IMR-90 (cell line): ENCODE measurements around the gene AQP6. TPM values are rescaled to one million over a fixed set of nuclear protein-coding genes. Genes with fewer than 3 reads are reported as not detected.

Source experiments
- ATAC-seq: fragments of 200-7000 bp; cut with Tn5 transposase; 2 replicates; pipeline ENCODE4 v1.9.1; 2020; ENCODE audit warnings: low read depth, mild to moderate bottlenecking, moderate library complexity
- BruUV-seq: library from RNA; stranded (reverse); fragments of 400-500 nt; replicated peaks from 2 replicates; lab custom pipeline; 2021; lab: Mats Ljungman, UMichigan
- CTCF ChIA-PET: fragments of 300-600 bp; formaldehyde crosslinking; extraction: SDS; loops from one replicate; lab custom pipeline; 2021; ENCODE audit warnings: antibody characterized with exemption; lab: Yijun Ruan, JAX
- POLR2A ChIA-PET: fragments of 300-600 bp; sonication (Branson Sonifier 250); formaldehyde crosslinking; loops from one replicate; lab custom pipeline; 2022; ENCODE audit warnings: antibody characterized with exemption; ENCODE audit not compliant: unreplicated experiment; lab: Charles Lee
- DNase-seq: peaks from one replicate; pipeline ENCODE4 v3.0.0; 2013
- H2AFZ ChIP-seq: replicated peaks from 2 replicates; pipeline ENCODE3; 2013; ENCODE audit warnings: low read length, mild to moderate bottlenecking; ENCODE audit not compliant: poor library complexity
- H2AK5ac ChIP-seq: 2 replicates; pipeline ENCODE4 v1.6.1; 2013; ENCODE audit warnings: low read depth, low read length, inconsistent platforms
- H2AK9ac ChIP-seq: replicated peaks from 2 replicates; pipeline ENCODE3; 2013; ENCODE audit warnings: mild to moderate bottlenecking, low read depth, low read length, moderate library complexity; ENCODE audit not compliant: poor library complexity
- H2BK120ac ChIP-seq: 2 replicates; pipeline ENCODE4 v1.6.1; 2013; ENCODE audit warnings: low read depth, low read length, inconsistent platforms
- H2BK15ac ChIP-seq: 3 replicates; pipeline ENCODE4 v1.6.1; 2013; ENCODE audit warnings: low read depth, low read length, inconsistent platforms
- H2BK20ac ChIP-seq: 2 replicates; pipeline ENCODE4 v1.6.1; 2013; ENCODE audit warnings: low read depth, mild to moderate bottlenecking, inconsistent platforms, low read length, moderate library complexity
- H2BK5ac ChIP-seq: 2 replicates; pipeline ENCODE4 v1.6.1; 2013; ENCODE audit warnings: mild to moderate bottlenecking, low read depth, low read length, inconsistent platforms; ENCODE audit not compliant: poor library complexity, severe bottlenecking
- H3K14ac ChIP-seq: replicated peaks from 2 replicates; pipeline ENCODE4 v1.6.1; 2013; ENCODE audit warnings: low read depth, low read length, inconsistent platforms
- H3K18ac ChIP-seq: 2 replicates; pipeline ENCODE4 v1.6.1; 2013; ENCODE audit warnings: low read depth, low read length, control low read depth
- H3K23ac ChIP-seq: 2 replicates; pipeline ENCODE4 v1.6.1; 2013; ENCODE audit warnings: low read depth, low read length, inconsistent platforms
- H3K27ac ChIP-seq: 2 replicates; pipeline ENCODE4 v1.5.1; 2013; ENCODE audit warnings: mild to moderate bottlenecking, control low read depth, low read length; ENCODE audit not compliant: insufficient read depth
- H3K27me3 ChIP-seq: 2 replicates; pipeline ENCODE4 v1.6.1; 2013; ENCODE audit warnings: low read length; ENCODE audit not compliant: control insufficient read depth, insufficient read depth
- H3K36me3 ChIP-seq: 2 replicates; pipeline ENCODE4 v1.6.1; 2013; ENCODE audit warnings: low read length, mixed read lengths; ENCODE audit not compliant: control insufficient read depth, insufficient read depth
- H3K4ac ChIP-seq: 2 replicates; pipeline ENCODE4 v1.6.1; 2013; ENCODE audit warnings: low read depth, low read length, inconsistent platforms
- H3K4me1 ChIP-seq: 2 replicates; pipeline ENCODE4 v1.6.1; 2013; ENCODE audit warnings: low read length, mixed read lengths; ENCODE audit not compliant: control insufficient read depth, insufficient read depth
- H3K4me2 ChIP-seq: 2 replicates; pipeline ENCODE4 v1.6.1; 2013; ENCODE audit warnings: low read depth, mild to moderate bottlenecking, control low read depth, low read length, moderate library complexity
- H3K4me3 ChIP-seq: 2 replicates; pipeline ENCODE4 v1.5.1; 2013; ENCODE audit warnings: low read depth, mild to moderate bottlenecking, control low read depth, low read length, moderate library complexity; ENCODE audit not compliant: insufficient read depth
- H3K56ac ChIP-seq: 2 replicates; pipeline ENCODE4 v1.6.1; 2013; ENCODE audit warnings: low read length, inconsistent platforms; ENCODE audit not compliant: insufficient read depth; ENCODE audit errors: extremely low read depth
- H3K79me1 ChIP-seq, 2 experiments: 2 replicates each; pipeline ENCODE4 v1.6.1; 2013; ENCODE audit warnings: low read length in 2 of 2, inconsistent platforms in 1 of 2, low read depth in 1 of 2
- H3K9ac ChIP-seq: 2 replicates; pipeline ENCODE4 v1.6.1; 2013; ENCODE audit warnings: low read depth, low read length, control low read depth
- H3K9me1 ChIP-seq: 2 replicates; pipeline ENCODE4 v1.6.1; 2013; ENCODE audit warnings: low read length, inconsistent platforms; ENCODE audit not compliant: insufficient read depth
- H3K9me3 ChIP-seq: 2 replicates; pipeline ENCODE4 v1.6.1; 2013; ENCODE audit warnings: low read length; ENCODE audit not compliant: control insufficient read depth, insufficient read depth
- H4K20me1 ChIP-seq: 2 replicates; pipeline ENCODE4 v1.6.1; 2013; ENCODE audit warnings: low read length, inconsistent platforms; ENCODE audit not compliant: insufficient read depth
- H4K5ac ChIP-seq: 2 replicates; pipeline ENCODE4 v1.6.1; 2013; ENCODE audit warnings: mild to moderate bottlenecking, low read depth, low read length, control low read depth
- H4K8ac ChIP-seq, 2 experiments: 2 replicates each; pipeline ENCODE4 v1.6.1; 2013; ENCODE audit warnings: low read depth in 2 of 2, low read length in 2 of 2, control low read depth in 1 of 2, inconsistent platforms in 1 of 2
- H4K91ac ChIP-seq: 2 replicates; pipeline ENCODE4 v1.6.1; 2013; ENCODE audit warnings: low read depth, low read length, inconsistent platforms; ENCODE audit not compliant: insufficient read depth
- RFX5 ChIP-seq: IDR thresholded peaks from 2 replicates; pipeline ENCODE4 v1.8.0; 2012; ENCODE audit warnings: low read depth, mild to moderate bottlenecking, low read length, moderate library complexity
- WGBS, 2 experiments: methylation state at CpG; one replicate each; pipeline versions ENCODE4 v1.1.5 to v1.1.7; 2013; ENCODE audit warnings: missing lambda C conversion rate in 2 of 2; ENCODE audit not compliant: insufficient read length in 1 of 2; ENCODE audit errors: extremely low coverage in 2 of 2; 5-methylcytosine and 5-hydroxymethylcytosine counted together
- dilution Hi-C: fragments of 300-500 bp; cut with HindIII; formaldehyde crosslinking; loops from one replicate; pipeline ENCODE4 v1.14.3; 2018; ENCODE audit warnings: low sequenced_read_pairs; ENCODE audit not compliant: unreplicated experiment
- in situ Hi-C: fragments of 300-500 bp; cut with MboI; formaldehyde crosslinking; loops from 3 replicates; pipeline ENCODE4 v1.14.3; 2019; ENCODE audit warnings: low sequenced_read_pairs, inconsistent platforms, mixed read lengths
- intact Hi-C: fragments of 100-400 bp; cut with micrococcal nuclease; formaldehyde crosslinking; loops from 2 replicates; pipeline ENCODE4 v1.10.0; 2022
- polyA plus RNA-seq, 3 experiments: library from polyadenylated mRNA; depleted of rRNA; stranded (reverse); fragments of >200 nt; gene quantifications; 2 replicates each; pipeline ENCODE4 v1.2.3, GENCODE V29; 2012; ENCODE audit warnings: low replicate concordance in 1 of 3
- total RNA-seq: library from RNA; depleted of rRNA; stranded (reverse); fragments of >200 nt; gene quantifications from 2 replicates; pipeline ENCODE4 v1.2.3, GENCODE V29; 2012
- TF ChIP-seq, protein P1 (sequence below): conservative IDR thresholded peaks from 2 replicates; pipeline ENCODE4 v1.5.1; 2012; ENCODE audit warnings: mild to moderate bottlenecking, low read depth, low read length, improper control_type of control experiment
- TF ChIP-seq, protein P2 (sequence below): fragments of 150-350 bp; IDR thresholded peaks from 2 replicates; pipeline ENCODE4 v1.6.1; 2017; ENCODE audit warnings: mild to moderate bottlenecking, antibody characterized with exemption, low read length, low read depth

AQP6 gene
- total and polyA plus RNA-seq, 2 of the 4 experiments (the other 2 are of a cell fraction), result not detected

DNA sequence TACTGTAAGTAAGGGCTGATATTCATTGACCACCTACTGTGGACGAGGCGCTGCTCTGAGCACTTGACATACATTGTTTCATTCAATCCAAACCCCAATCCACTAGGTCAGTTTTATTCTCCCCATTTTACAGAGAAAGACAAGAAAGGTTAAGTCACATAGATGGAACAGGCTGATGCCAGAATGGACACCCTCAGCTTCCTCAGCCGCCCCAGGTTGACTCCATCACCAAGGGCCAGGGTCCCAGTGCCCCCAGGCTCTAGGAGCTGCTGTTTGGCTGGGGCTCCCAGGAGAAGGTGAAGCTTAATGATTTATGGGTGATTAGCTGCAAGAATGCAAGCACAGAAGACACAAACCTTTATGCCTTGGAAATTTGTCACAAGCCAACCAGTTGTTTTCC is 22.9 kb upstream of the AQP6 start:
- no peak overlapping the region for H3K4me2 ChIP-seq
- no peak overlapping the region for H4K8ac ChIP-seq
- H3K56ac ChIP-seq, result no peak overlapping the region
- no peak overlapping the region for H4K91ac ChIP-seq
- no peaks in the 10 kb centered on the region for H3K79me1 ChIP-seq
- no peak overlapping the region for H2AK9ac ChIP-seq
- no peak overlapping the region for H4K5ac ChIP-seq
- intact Hi-C loops (no loop called here), dilution Hi-C loops (no loop called here), in situ Hi-C loops (loop anchor here (5.0 kb wide), 1 partner anchor 83 kb away; no protein-coding TSS in a partner anchor)
- no peak overlapping the region for H3K14ac ChIP-seq
- ATAC-seq (no peak), DNase-seq (no peak)
- H3K27ac ChIP-seq, result no peak overlapping the region
- H3K4ac ChIP-seq, result no peak overlapping the region
- no peak overlapping the region for H3K18ac ChIP-seq
- no peaks in the 10 kb centered on the region for H4K20me1 ChIP-seq
- peaks cover 47% of the 10 kb centered on the region for H3K27me3 ChIP-seq
- H3K4me3 ChIP-seq, result no peak overlapping the region
- no peak overlapping the region for H3K9ac ChIP-seq
- H2AK5ac ChIP-seq, result no peak overlapping the region
- H3K36me3 ChIP-seq, result no peaks in the 10 kb centered on the region
- no TSS peak for BruUV-seq
- no CpG with 5 or more reads among the region's 3 CpGs for WGBS, 2 experiments
- H2BK5ac ChIP-seq, result no peak overlapping the region
- H2BK20ac ChIP-seq, result no peak overlapping the region
- H2BK120ac ChIP-seq, result no peak overlapping the region
- H3K9me3 ChIP-seq, result no peaks in the 10 kb centered on the region
- H2BK15ac ChIP-seq, result no peak overlapping the region
- CTCF ChIA-PET, result no interaction called here
- 0 out of 2 replicates have a peak, but pooled peaks cover under 1% of the 10 kb centered on the region for H3K9me1 ChIP-seq
- H3K4me1 ChIP-seq, result no peaks in the 10 kb centered on the region; the same call in 1 of the 2 replicates
- POLR2A ChIA-PET, result no interaction called here
- H3K23ac ChIP-seq, result no peak overlapping the region
- no peak overlapping the region for H2AFZ ChIP-seq
- TF ChIP-seq RFX5, result no peak
- TF ChIP-seq, protein P1, sequence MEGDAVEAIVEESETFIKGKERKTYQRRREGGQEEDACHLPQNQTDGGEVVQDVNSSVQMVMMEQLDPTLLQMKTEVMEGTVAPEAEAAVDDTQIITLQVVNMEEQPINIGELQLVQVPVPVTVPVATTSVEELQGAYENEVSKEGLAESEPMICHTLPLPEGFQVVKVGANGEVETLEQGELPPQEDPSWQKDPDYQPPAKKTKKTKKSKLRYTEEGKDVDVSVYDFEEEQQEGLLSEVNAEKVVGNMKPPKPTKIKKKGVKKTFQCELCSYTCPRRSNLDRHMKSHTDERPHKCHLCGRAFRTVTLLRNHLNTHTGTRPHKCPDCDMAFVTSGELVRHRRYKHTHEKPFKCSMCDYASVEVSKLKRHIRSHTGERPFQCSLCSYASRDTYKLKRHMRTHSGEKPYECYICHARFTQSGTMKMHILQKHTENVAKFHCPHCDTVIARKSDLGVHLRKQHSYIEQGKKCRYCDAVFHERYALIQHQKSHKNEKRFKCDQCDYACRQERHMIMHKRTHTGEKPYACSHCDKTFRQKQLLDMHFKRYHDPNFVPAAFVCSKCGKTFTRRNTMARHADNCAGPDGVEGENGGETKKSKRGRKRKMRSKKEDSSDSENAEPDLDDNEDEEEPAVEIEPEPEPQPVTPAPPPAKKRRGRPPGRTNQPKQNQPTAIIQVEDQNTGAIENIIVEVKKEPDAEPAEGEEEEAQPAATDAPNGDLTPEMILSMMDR, result no peak
- TF ChIP-seq, protein P2, sequence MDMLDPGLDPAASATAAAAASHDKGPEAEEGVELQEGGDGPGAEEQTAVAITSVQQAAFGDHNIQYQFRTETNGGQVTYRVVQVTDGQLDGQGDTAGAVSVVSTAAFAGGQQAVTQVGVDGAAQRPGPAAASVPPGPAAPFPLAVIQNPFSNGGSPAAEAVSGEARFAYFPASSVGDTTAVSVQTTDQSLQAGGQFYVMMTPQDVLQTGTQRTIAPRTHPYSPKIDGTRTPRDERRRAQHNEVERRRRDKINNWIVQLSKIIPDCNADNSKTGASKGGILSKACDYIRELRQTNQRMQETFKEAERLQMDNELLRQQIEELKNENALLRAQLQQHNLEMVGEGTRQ, result no peak
